ENCODE measurements around the gene LMX1B.

Gene LMX1B

DNA sequence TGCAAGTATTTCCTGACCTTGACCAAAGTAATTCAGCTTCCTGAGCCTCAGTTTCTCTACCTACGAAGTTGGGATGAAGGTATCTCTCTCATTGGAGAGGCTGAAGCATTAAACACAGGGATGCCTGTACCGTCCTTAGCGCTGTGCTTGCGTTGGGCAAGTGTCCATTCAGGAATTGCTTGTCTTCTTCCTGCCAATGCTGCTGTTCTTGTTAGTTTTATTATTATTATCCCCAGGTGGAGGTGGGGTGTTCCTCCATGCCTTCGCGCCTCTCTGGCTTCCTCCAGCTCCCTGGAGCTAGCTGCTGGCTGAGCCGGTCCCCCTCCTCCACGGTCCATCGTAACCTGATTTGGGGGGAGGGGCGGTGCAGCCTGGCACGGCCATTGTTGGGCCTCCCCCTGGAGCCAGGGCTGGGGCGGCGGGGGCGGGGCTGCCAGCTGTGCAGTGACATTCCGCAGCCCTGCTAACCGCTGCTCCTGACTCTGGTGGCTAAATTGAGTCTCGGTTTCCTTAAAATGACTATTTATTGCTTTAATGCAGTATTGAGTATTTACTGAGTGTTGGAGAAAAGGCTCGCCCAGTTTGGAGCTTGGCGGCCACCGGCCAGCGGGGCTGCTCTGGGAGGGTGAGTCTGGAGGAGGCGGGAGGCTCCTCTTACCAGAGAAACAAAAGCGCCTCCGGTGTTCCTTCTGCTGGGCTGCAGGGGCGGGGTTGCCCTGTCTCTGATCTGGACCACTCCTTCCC, 51.3 kb downstream of the LMX1B start:
- Mint-ChIP-seq H3K4me1 (no peaks in the 10 kb centered on the region), H3K27me3 (peaks cover 27% of the 10 kb centered on the region), H3K9me3 (no peaks in the 10 kb centered on the region), H3K27ac (ENCODE audit: low read depth) (no peak overlapping the region), H3K36me3 (ENCODE audit: insufficient read depth) (no peaks in the 10 kb centered on the region), H3K4me3 (no peak overlapping the region)
- ATAC-seq (replicated peaks; ENCODE audit: extremely low read depth, poor library complexity, severe bottlenecking) (no peak), DNase-seq (ENCODE audit: low spot score in 2 of 2) (no peak)

DNA sequence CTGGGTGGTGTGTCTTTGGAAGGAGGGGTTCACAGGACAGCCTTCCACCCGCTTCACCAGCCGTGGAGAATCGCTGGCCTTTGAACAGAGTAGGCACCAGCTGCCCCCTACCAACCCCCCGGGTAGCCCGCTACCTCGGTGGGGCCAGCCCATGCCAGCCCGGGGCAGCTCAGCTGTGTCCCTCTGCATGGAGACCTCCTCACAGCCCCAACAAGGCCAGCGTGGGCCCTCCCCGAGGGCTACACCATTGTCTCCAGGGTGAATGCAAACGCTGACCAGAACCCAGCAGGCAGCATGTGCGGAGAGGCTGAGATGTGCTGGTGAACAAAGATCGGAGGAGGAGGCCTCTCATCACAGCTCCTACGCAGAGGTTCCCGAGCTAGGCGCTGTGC, 51.9 kb downstream of the LMX1B start:
- ATAC-seq (replicated peaks; ENCODE audit: extremely low read depth, poor library complexity, severe bottlenecking) (no peak), DNase-seq (ENCODE audit: low spot score in 2 of 2) (no peak)
- peaks cover 21% of the 10 kb centered on the region for H3K27me3 Mint-ChIP-seq
- H3K4me3 Mint-ChIP-seq, result no peak overlapping the region
- no peaks in the 10 kb centered on the region for H3K9me3 Mint-ChIP-seq
- no peak overlapping the region for H3K27ac Mint-ChIP-seq (ENCODE audit: low read depth)
- no peaks in the 10 kb centered on the region for H3K36me3 Mint-ChIP-seq (ENCODE audit: insufficient read depth)
- H3K4me1 Mint-ChIP-seq, result no peaks in the 10 kb centered on the region

DNA sequence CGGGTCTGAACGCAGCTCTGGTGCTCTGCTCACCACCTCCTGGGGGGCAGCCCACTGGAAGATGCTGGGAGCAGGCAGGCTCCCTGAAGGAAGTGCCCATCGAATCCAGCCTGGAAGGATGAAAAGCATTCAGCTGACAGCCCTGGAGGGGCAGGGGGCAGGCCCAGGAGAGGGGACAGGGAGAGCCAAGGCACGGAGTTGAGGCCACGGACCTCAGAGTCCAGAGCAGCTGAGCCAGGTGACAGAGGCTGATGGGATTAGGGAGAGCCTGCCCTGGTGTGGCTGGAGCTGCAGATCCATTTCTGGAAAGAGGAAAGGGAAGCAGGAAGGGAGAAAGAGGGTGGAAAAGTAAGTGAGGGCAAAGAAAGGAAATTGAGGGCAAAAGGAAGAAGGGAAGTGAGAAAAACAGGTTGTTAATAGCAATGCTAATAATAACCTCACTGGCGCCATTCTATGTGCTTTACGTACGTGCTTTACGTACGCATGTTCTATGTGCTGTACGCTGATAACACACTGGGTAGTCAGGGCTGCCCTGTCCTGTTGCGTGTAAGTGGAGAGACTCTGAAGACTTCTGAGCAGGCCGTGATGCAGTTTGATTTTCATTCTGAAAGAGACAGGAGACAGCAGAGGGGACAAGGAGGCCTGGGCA, 52.6 kb downstream of the LMX1B start:
- H3K9me3 Mint-ChIP-seq, result no peaks in the 10 kb centered on the region
- no peaks in the 10 kb centered on the region for H3K36me3 Mint-ChIP-seq (ENCODE audit: insufficient read depth)
- DNase-seq (ENCODE audit: low spot score in 2 of 2) (no peak), ATAC-seq (replicated peaks; ENCODE audit: extremely low read depth, poor library complexity, severe bottlenecking) (no peak)
- no peak overlapping the region for H3K27ac Mint-ChIP-seq (ENCODE audit: low read depth)
- peaks cover 16% of the 10 kb centered on the region for H3K27me3 Mint-ChIP-seq
- H3K4me1 Mint-ChIP-seq, result no peaks in the 10 kb centered on the region
- H3K4me3 Mint-ChIP-seq, result no peak overlapping the region

DNA sequence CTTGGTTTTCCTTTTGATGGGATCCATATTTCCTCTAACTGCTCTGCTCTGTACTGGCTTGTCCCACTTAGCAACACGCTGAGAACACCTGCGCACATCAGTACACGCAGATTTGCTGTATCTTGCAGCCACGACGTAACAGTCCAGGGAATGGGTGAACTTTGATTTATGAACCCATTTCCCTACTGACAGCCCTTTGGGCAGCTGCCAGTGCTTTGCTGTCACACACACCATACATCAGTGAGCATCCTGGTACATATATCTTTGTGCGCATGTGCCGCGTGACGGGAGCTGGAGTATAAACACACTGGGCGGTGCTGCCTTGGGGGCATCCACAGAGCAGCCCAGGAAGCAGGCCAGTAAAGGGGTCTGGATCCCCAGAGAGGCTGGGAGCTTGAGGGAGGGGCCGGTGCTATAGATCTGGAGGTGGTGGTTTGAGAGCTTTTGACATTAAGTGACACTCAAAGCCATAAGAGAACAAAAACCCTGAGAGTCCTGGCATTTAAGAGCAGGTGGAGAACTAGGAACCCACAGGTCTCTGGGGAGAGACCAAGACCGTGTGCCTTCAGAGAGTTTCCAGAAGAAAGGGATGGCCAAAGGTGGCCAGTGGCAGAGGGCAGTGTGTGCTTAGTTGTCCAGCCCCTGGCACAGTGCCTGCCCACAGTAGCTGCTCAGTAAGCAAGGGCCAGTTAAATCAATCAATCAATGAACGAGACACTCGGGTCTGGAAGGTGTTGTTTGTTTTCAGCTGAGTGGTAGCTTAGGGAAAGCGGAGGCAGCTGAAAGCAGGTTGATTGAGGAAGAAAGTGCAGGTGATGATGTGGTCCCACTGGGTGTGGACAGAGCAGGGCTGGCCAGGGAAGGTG, 53.7 kb downstream of the LMX1B start:
- H3K4me1 Mint-ChIP-seq, result no peaks in the 10 kb centered on the region
- H3K27ac Mint-ChIP-seq (ENCODE audit: low read depth), result no peak overlapping the region
- H3K36me3 Mint-ChIP-seq (ENCODE audit: insufficient read depth), result no peaks in the 10 kb centered on the region
- H3K9me3 Mint-ChIP-seq, result no peaks in the 10 kb centered on the region
- no peak for DNase-seq (ENCODE audit: low spot score in 2 of 2)
- peaks cover 25% of the 10 kb centered on the region for H3K27me3 Mint-ChIP-seq
- ATAC-seq (replicated peaks; ENCODE audit: extremely low read depth, poor library complexity, severe bottlenecking), result no peak
- H3K4me3 Mint-ChIP-seq, result no peak overlapping the region

DNA sequence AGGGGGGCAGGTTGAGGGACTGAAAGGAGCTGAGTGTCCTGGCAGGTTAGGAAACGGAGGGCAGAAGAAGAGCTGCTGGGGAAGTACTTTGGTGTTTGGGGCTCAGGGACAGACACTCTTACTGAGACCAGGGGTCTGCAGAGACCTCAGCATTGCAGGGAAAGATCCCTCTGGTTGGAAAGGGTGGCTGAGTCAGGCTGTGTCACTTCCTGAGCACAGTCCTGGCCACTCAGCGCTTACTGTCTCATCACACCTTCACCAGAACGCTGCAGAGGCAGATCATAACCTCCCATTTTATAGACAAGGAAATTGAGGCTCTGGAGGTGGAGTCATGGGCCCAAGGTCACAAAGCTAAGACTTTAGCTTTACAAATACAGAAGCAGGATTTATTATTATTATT, 54.3 kb downstream of the LMX1B start:
- ATAC-seq (replicated peaks; ENCODE audit: extremely low read depth, poor library complexity, severe bottlenecking) (no peak), DNase-seq (ENCODE audit: low spot score in 2 of 2) (no peak)
- Mint-ChIP-seq H3K27me3 (peaks cover 28% of the 10 kb centered on the region), H3K4me3 (no peak overlapping the region), H3K9me3 (no peaks in the 10 kb centered on the region), H3K27ac (ENCODE audit: low read depth) (no peak overlapping the region), H3K36me3 (ENCODE audit: insufficient read depth) (no peaks in the 10 kb centered on the region), H3K4me1 (no peaks in the 10 kb centered on the region)

DNA sequence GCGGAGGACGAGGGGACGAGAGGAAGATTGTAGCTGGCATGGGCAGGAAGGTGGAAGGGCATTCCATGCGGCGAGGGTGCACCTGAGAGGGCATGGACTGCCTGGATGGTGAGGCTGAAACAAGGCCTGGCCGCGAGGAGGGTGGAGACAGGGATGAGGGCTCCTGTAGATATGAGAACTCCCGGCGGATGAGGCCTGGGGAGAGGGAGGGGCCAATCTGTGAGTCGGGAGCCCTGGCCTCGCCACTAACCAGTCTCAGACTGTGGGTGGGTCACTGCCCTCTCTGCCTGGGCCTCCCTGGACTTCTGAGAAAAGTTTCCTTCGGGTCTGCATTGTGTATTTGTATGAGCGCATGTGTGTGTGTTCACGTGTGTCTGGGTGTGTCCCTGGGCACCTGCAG, 55.4 kb downstream of the LMX1B start:
- Mint-ChIP-seq H3K27ac (ENCODE audit: low read depth) (no peak overlapping the region), H3K4me1 (no peaks in the 10 kb centered on the region), H3K36me3 (ENCODE audit: insufficient read depth) (no peaks in the 10 kb centered on the region), H3K4me3 (no peak overlapping the region), H3K9me3 (no peaks in the 10 kb centered on the region), H3K27me3 (peaks cover 32% of the 10 kb centered on the region)
- ATAC-seq (replicated peaks; ENCODE audit: extremely low read depth, poor library complexity, severe bottlenecking) (no peak), DNase-seq (ENCODE audit: low spot score in 2 of 2) (no peak)

DNA sequence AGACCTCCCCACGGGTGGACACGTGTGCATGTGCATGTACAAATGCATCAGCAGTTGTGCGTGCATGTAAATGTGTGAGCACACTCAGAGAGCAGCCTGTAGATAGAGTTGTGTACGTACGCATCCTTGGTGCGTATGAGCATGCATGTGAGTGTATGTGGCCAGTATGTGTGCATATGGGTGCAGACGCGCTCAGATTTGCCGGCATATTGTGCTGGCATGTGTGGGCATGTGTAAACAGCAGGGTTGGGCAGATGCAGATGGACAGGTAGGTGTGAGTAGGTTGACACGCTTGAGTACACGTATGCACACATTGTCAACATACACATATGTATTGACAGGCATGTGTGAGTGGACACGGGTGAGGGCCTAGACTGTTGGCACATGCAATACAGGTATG, 56.5 kb downstream of the LMX1B start:
- ATAC-seq (replicated peaks; ENCODE audit: extremely low read depth, poor library complexity, severe bottlenecking) (no peak), DNase-seq (ENCODE audit: low spot score in 2 of 2) (no peak)
- no peaks in the 10 kb centered on the region for H3K9me3 Mint-ChIP-seq
- H3K27ac Mint-ChIP-seq (ENCODE audit: low read depth), result no peak overlapping the region
- H3K4me3 Mint-ChIP-seq, result no peak overlapping the region
- H3K4me1 Mint-ChIP-seq, result no peaks in the 10 kb centered on the region
- H3K27me3 Mint-ChIP-seq, result peaks cover 34% of the 10 kb centered on the region
- no peaks in the 10 kb centered on the region for H3K36me3 Mint-ChIP-seq (ENCODE audit: insufficient read depth)

DNA sequence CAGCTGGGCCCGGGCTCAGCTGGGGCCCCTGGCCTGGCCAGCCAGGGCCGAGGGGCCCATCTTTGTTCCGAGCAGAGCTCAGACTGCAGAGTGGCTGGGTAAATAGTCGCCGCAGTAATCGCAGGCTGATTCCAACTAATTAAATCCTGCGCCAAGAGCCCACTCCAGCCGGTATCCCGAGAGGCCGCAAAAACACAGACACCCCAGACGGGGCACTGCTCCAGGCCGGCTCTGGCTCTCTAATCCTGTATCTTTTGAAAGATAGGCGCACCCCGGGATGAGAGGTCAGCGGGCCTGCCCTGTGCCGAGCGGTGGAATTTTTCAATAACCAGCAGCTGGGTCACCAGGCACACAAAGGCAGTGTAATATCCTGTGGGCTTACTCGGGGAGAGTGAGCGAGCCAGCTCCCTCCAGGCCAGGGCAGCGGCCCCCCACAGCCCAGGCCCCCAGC, 57.7 kb downstream of the LMX1B start:
- DNase-seq (ENCODE audit: low spot score in 2 of 2), result no peak
- Mint-ChIP-seq H3K27me3 (peaks cover 42% of the 10 kb centered on the region), H3K4me3 (no peak overlapping the region), H3K4me1 (peaks cover 6% of the 10 kb centered on the region), H3K27ac (ENCODE audit: low read depth) (no peak overlapping the region), H3K36me3 (ENCODE audit: insufficient read depth) (no peaks in the 10 kb centered on the region), H3K9me3 (no peaks in the 10 kb centered on the region)
- no peak for ATAC-seq (replicated peaks; ENCODE audit: extremely low read depth, poor library complexity, severe bottlenecking)

DNA sequence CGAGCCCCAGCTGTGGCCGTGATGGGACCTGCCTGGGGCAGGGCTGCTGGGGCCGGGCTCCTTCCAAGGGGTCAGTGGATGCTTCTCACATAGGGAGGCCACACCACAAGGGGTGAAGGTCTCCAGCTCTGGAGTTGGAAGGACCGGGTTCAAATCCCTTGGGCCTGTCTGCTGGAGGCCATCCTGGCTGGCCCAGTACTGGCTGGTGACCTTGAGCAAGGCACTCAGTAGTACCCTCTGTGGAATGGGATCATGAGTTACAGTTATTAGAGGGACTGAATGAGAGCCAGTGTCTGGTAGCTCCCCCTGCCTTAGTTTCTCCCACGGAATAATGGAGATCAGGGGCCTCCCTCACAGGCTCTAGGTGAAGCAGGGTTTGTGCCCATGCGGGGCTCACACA, 58.3 kb downstream of the LMX1B start:
- Mint-ChIP-seq H3K27me3 (peaks cover 48% of the 10 kb centered on the region), H3K27ac (ENCODE audit: low read depth) (no peak overlapping the region), H3K4me3 (no peak overlapping the region), H3K4me1 (peaks cover 7% of the 10 kb centered on the region), H3K9me3 (no peaks in the 10 kb centered on the region), H3K36me3 (ENCODE audit: insufficient read depth) (no peaks in the 10 kb centered on the region)
- ATAC-seq (replicated peaks; ENCODE audit: extremely low read depth, poor library complexity, severe bottlenecking), result no peak
- no peak for DNase-seq (ENCODE audit: low spot score in 2 of 2)

- no peaks in the 10 kb centered on the region for H3K36me3 Mint-ChIP-seq (ENCODE audit: insufficient read depth)
These were observed 59.0 kb downstream of the LMX1B start for GRCh38 chr9:126672634-126673284.

GRCh38 chr9:126673689-126674364, 60.1 kb downstream of the LMX1B start:
- no peaks in the 10 kb centered on the region for H3K36me3 Mint-ChIP-seq (ENCODE audit: insufficient read depth)
- no peaks in the 10 kb centered on the region for H3K9me3 Mint-ChIP-seq
- H3K4me3 Mint-ChIP-seq, result no peak overlapping the region
- H3K27ac Mint-ChIP-seq (ENCODE audit: low read depth), result no peak overlapping the region
- no peak for DNase-seq (ENCODE audit: low spot score in 2 of 2)
- peaks cover 11% of the 10 kb centered on the region for H3K4me1 Mint-ChIP-seq
- no peak for ATAC-seq (replicated peaks; ENCODE audit: extremely low read depth, poor library complexity, severe bottlenecking)
- peaks cover 62% of the 10 kb centered on the region for H3K27me3 Mint-ChIP-seq

More at GRCh38 chr9:126672634-126673284, 59.0 kb downstream of the LMX1B start:
- no peak overlapping the region for H3K27ac Mint-ChIP-seq (ENCODE audit: low read depth)
- DNase-seq (ENCODE audit: low spot score in 2 of 2), result no peak
- no peaks in the 10 kb centered on the region for H3K9me3 Mint-ChIP-seq
- peaks cover 56% of the 10 kb centered on the region for H3K27me3 Mint-ChIP-seq
- no peak overlapping the region for H3K4me3 Mint-ChIP-seq
- no peak for ATAC-seq (replicated peaks; ENCODE audit: extremely low read depth, poor library complexity, severe bottlenecking)
- peaks cover 11% of the 10 kb centered on the region for H3K4me1 Mint-ChIP-seq

Measured in central memory CD8-positive, alpha-beta T cell (primary cell).